HG03095 (cell line): ENCODE data around the gene F9.

ENCODE experiments used
- ATAC-seq: cut with Tn5 transposase; IDR thresholded peaks from one replicate; pipeline ENCODE4 v1.9.1; 2021; ENCODE audit warnings: moderate library complexity; ENCODE audit not compliant: unreplicated experiment

F9 gene

DNA sequence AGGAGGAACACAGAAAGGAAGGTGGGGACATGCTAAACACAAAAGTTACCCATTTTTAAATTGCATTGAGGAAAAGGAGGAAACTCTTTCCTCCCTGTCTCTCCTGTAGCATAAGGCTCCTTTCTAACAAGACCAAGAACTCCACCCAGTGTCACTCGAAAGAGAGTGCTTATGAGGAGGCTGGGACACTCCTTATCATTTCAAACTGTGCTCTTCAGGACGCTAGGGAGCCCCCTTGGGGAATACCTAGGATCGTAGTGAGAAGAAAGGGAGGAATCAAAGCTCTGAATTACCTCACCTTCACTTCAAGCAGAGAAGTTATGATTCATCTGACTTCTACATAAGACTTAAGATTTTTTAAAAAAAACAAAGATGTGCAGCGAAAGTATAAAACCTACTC, 65.5 kb downstream of the F9 start:
- ATAC-seq = no peak

DNA sequence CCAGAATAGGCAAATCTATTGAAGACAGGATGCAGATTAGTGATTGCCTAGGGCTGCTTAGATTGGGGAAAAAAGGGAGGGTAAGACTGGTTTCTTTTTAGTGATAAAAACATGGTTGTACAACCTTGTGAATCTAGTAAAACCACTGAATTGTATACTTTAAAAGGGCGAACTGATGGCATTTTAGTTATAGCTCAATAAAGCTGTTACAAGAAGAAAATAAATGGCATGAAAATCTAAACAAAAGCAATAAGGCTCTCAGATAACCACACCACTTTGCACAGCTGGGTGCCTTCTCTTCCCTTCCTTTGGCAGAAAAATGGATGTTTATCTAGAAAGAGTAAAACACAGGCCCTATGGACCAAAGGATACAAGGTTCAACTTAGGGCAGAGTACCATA, 69.6 kb downstream of the F9 start:
- no peak for ATAC-seq
